ENCODE measurements around the gene SDK1.

- TF ChIP-seq CTCF (IDR thresholded peaks at IDR 0.05): no peak
- TF ChIP-seq POLR2A (IDR thresholded peaks at IDR 0.05): no peak
These were observed 57.9 kb downstream of the SDK1 start for GRCh38 chr7:3358991-3359390.

Measured in vagina (tissue), 2 donors.